LNCAP (cell line): ENCODE data around the gene GYG2.

Experiments used
- TF ChIP-seq, protein P1 (sequence below): fragments of 450-650 bp; IDR thresholded peaks from 2 replicates; pipeline ENCODE4 v1.5.1; 2017; ENCODE audit warnings: mild to moderate bottlenecking

GYG2 gene

GRCh38 chrX:2857566-2857965, 28.8 kb downstream of the GYG2 start:
- TF ChIP-seq, protein P1, sequence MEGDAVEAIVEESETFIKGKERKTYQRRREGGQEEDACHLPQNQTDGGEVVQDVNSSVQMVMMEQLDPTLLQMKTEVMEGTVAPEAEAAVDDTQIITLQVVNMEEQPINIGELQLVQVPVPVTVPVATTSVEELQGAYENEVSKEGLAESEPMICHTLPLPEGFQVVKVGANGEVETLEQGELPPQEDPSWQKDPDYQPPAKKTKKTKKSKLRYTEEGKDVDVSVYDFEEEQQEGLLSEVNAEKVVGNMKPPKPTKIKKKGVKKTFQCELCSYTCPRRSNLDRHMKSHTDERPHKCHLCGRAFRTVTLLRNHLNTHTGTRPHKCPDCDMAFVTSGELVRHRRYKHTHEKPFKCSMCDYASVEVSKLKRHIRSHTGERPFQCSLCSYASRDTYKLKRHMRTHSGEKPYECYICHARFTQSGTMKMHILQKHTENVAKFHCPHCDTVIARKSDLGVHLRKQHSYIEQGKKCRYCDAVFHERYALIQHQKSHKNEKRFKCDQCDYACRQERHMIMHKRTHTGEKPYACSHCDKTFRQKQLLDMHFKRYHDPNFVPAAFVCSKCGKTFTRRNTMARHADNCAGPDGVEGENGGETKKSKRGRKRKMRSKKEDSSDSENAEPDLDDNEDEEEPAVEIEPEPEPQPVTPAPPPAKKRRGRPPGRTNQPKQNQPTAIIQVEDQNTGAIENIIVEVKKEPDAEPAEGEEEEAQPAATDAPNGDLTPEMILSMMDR: no peak

DNA sequence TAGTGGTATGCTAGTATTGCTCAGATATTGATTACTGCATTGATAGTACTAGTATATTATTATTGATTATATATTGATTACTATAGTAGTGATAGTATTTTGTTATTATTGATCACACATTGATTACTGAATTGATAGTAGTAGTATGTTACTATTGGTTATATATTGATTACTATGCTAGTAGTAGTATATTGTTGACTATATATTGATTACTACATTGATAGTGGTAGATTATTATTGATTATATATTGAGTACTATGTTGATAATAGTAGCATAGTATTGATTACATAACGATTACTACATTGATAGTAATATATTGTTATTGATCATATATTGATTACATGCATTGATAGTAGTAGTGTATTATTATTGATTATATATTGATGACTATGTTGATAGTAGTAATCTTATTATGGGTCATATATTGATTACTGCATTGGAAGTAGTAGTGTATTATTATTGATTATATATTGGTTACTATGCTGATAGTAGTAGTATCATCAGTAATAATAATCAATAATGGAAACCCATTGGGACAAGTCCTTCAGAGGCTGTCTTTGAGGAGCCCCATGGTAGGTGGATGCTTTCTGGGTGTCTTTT, 30.6 kb downstream of the GYG2 start:
- TF ChIP-seq, protein P1: no peak

- TF ChIP-seq, protein P1: no peak
Measured at GRCh38 chrX:2862404-2862803, 33.7 kb downstream of the GYG2 start.

GRCh38 chrX:2863646-2864045, 34.9 kb downstream of the GYG2 start:
- TF ChIP-seq, protein P1: no peak

DNA sequence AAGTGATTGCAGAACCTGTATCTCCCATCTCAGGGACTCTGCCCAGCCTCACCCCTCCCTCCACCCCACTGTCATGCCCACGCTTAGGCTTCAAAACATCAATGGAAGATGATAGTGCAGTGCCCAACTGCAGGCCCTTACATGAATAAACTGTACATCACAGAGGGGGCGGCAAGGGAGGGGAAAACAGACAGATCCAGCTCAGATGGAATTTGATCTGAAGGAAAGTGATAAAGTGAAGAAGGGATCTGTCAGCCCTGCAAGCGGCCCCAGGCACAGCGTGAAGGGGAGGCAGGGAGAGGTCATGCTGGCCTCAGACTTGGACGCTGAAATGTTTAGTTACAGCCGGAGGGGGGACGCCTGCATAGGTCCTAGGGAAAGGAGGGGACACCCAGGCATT, 38.5 kb downstream of the GYG2 start:
- TF ChIP-seq, protein P1: no peak

DNA sequence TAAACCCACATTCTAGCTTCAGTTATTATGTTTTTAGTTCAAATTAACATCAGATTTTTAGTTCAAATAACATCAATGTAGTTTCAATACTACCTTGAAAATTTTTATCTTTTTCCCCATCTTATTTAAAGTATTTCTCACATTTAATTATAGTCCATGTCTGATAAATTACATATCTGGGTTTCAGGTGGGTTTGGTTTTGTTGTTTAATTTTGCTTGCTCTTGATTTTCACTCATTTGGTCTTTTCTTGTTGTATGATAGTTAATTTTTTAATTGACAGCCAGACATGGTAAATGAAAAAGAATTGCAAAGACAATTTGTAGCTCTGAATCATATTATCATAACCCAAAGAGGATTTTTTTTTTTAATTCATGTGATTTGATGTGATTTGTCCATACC, 41.9 kb downstream of the GYG2 start:
- TF ChIP-seq, protein P1: no peak

DNA sequence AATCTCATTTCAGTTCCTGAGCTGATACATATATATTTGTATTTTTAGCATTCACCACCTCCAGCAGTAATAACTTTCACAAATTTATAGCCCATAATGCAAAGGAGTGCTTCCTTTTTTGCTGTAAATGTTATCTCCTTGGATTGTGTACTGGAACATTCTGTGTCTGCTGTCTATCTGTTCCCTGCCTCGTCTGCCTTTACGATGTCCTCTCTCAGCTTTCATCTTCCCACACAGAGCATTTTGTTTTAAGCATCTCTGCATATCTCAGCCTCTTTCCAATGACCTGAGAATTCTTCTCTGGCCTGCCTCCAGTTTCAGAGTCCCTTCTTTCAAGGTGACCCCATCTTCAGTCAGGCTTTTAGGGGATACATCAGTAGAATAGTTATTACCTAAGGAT, 43.1 kb downstream of the GYG2 start:
- TF ChIP-seq, protein P1: no peak
